ENCODE results near the gene DNPEP.
A peak's percentile ranks its signal among the peaks of the same experiment; 100 is the strongest.

The DNPEP gene

GRCh38 chr2:219384083-219384713 is 3.5 kb downstream of the DNPEP start:
- H3K4me3 ChIP-seq (ENCODE audit: low read depth, low read length) = no peak overlapping the region
- no peak for TF ChIP-seq CTCF (conservative IDR thresholded peaks at IDR 0.05; ENCODE audit: low read depth, low read length)
- no peak for DNase-seq (ENCODE audit: low read depth)

- TF ChIP-seq CTCF (conservative IDR thresholded peaks at IDR 0.05; ENCODE audit: low read depth, low read length) = no peak
- H3K4me3 ChIP-seq (ENCODE audit: low read depth, low read length) = no peak overlapping the region
- no peak for DNase-seq (ENCODE audit: low read depth)
Measured at GRCh38 chr2:219381448-219381847, 6.3 kb downstream of the DNPEP start.

GRCh38 chr2:219380926-219381325 is 6.8 kb downstream of the DNPEP start:
- no peak for TF ChIP-seq CTCF (conservative IDR thresholded peaks at IDR 0.05; ENCODE audit: low read depth, low read length)
- no peak overlapping the region for H3K4me3 ChIP-seq (ENCODE audit: low read depth, low read length)
- no peak for DNase-seq (ENCODE audit: low read depth)

GRCh38 chr2:219378163-219378851 is 9.4 kb downstream of the DNPEP start:
- no peak for TF ChIP-seq CTCF (conservative IDR thresholded peaks at IDR 0.05; ENCODE audit: low read depth, low read length)
- no peak overlapping the region for H3K4me3 ChIP-seq (ENCODE audit: low read depth, low read length)
- no peak for DNase-seq (ENCODE audit: low read depth)

- H3K4me3 ChIP-seq (ENCODE audit: low read depth, low read length) = no peak overlapping the region
- peak; percentile 84 for DNase-seq (ENCODE audit: low read depth)
- TF ChIP-seq CTCF (conservative IDR thresholded peaks at IDR 0.05; ENCODE audit: low read depth, low read length) = no peak
Measured at GRCh38 chr2:219369447-219369861, 18.3 kb downstream of the DNPEP start.

- TF ChIP-seq CTCF (conservative IDR thresholded peaks at IDR 0.05; ENCODE audit: low read depth, low read length) = no peak
- peak overlapping the region; percentile 43 for H3K4me3 ChIP-seq (ENCODE audit: low read depth, low read length)
- peak; percentile 85 for DNase-seq (ENCODE audit: low read depth)
Measured at GRCh38 chr2:219368690-219369191, 19.0 kb downstream of the DNPEP start.

Measured in choroid plexus epithelial cell (primary cell).